OCI-LY7 (cell line): ENCODE results near the gene RAD17. TPM values are rescaled to one million over a fixed set of nuclear protein-coding genes. Genes with fewer than 3 reads are reported as not detected.

Source experiments
- BruUV-seq: library from RNA; stranded (reverse); fragments of 400-500 nt; replicated peaks from 2 replicates; lab custom pipeline; 2021; lab: Mats Ljungman, UMichigan
- CTCF ChIA-PET: fragments of 300-600 bp; sonication (Branson Sonifier 250); formaldehyde crosslinking; loops from one replicate; lab custom pipeline; 2022; ENCODE audit warnings: antibody characterized with exemption; ENCODE audit not compliant: unreplicated experiment; lab: Charles Lee
- POLR2A ChIA-PET: fragments of 300-600 bp; sonication (Branson Sonifier 250); formaldehyde crosslinking; loops from one replicate; lab custom pipeline; 2022; ENCODE audit warnings: antibody characterized with exemption; lab: Charles Lee
- DNase-seq: peaks from one replicate; pipeline ENCODE4 v3.0.0-alpha.2; 2015; ENCODE audit warnings: low spot score
- H2AFZ ChIP-seq: fragments of 200-600 bp; sonication (generic), shearing (Covaris generic); 2 replicates; pipeline ENCODE4 v1.6.1; 2014; ENCODE audit warnings: mild to moderate bottlenecking, antibody characterized with exemption, low read length, moderate library complexity
- H3K27ac ChIP-seq: fragments of 200-600 bp; sonication (generic); 2 replicates; pipeline ENCODE4 v1.5.1; 2014; ENCODE audit warnings: mixed run types, low read depth, mild to moderate bottlenecking, moderate library complexity, low read length, inconsistent platforms; ENCODE audit not compliant: poor library complexity, severe bottlenecking
- H3K36me3 ChIP-seq: fragments of 200-600 bp; sonication (generic); 2 replicates; pipeline ENCODE4 v1.6.1; 2014; ENCODE audit warnings: mild to moderate bottlenecking, antibody characterized with exemption, low read length, moderate library complexity, mixed read lengths; ENCODE audit not compliant: insufficient read depth
- H3K4me1 ChIP-seq: fragments of 200-600 bp; sonication (generic); 2 replicates; pipeline ENCODE4 v1.5.1; 2014; ENCODE audit warnings: mild to moderate bottlenecking, low read length; ENCODE audit not compliant: insufficient read depth, poor library complexity, severe bottlenecking
- H3K4me2 ChIP-seq: fragments of 200-600 bp; sonication (generic); 2 replicates; pipeline ENCODE4 v1.6.1; 2014; ENCODE audit warnings: mild to moderate bottlenecking, low read length
- H3K4me3 ChIP-seq: fragments of 200-600 bp; sonication (generic); 2 replicates; pipeline ENCODE4 v1.5.1; 2014; ENCODE audit warnings: mild to moderate bottlenecking, low read depth, low read length; ENCODE audit not compliant: poor library complexity, severe bottlenecking
- H3K79me2 ChIP-seq: fragments of 200-600 bp; sonication (generic); 2 replicates; pipeline ENCODE4 v1.6.1; 2016; ENCODE audit warnings: low read depth, mild to moderate bottlenecking, low read length, moderate library complexity, mixed read lengths; ENCODE audit not compliant: insufficient read depth
- H3K9me2 ChIP-seq: fragments of 200-600 bp; sonication (generic); 2 replicates; pipeline ENCODE4 v1.6.1; 2016; ENCODE audit warnings: mild to moderate bottlenecking, low read length, mixed read lengths; ENCODE audit not compliant: insufficient read depth
- H3K9me3 ChIP-seq: fragments of 200-600 bp; sonication (generic); 2 replicates; pipeline ENCODE4 v1.6.1; 2014; ENCODE audit warnings: mild to moderate bottlenecking, mixed run types, low read length, mixed read lengths
- H4K20me1 ChIP-seq: fragments of 200-600 bp; sonication (generic); 2 replicates; pipeline ENCODE4 v1.6.1; 2014; ENCODE audit warnings: mild to moderate bottlenecking, antibody characterized with exemption, low read length, moderate library complexity, mixed read lengths; ENCODE audit not compliant: insufficient read depth
- CTCF ChIP-seq: fragments of 200-600 bp; sonication (generic); conservative IDR thresholded peaks from 2 replicates; pipeline ENCODE4 v1.5.1; 2014; ENCODE audit warnings: mild to moderate bottlenecking, antibody characterized with exemption, low read length, moderate library complexity, mixed read lengths
- EZH2phosphoT487 ChIP-seq: fragments of 200-600 bp; sonication (generic); IDR thresholded peaks from 2 replicates; pipeline ENCODE4 v1.6.1; 2018; ENCODE audit warnings: low read depth, borderline replicate concordance, mild to moderate bottlenecking, mixed run types, antibody characterized with exemption, low read length, moderate library complexity, mixed read lengths
- intact Hi-C: fragments of 100-400 bp; cut with micrococcal nuclease; formaldehyde crosslinking; loops from one replicate; pipeline ENCODE4 v1.10.0; 2022; ENCODE audit not compliant: unreplicated experiment
- total RNA-seq, 2 experiments: library from RNA; depleted of rRNA in 1 of 2; stranded (reverse); fragments of >200 nt in 1 of 2; shearing (Covaris generic) in 1 of 2; gene quantifications; 2 replicates each; pipeline ENCODE4 v1.2.3, GENCODE V29; 2014 to 2022

The RAD17 gene
- total RNA-seq, 2 experiments from 2014 or later = 64.1 to 79.1 TPM

DNA sequence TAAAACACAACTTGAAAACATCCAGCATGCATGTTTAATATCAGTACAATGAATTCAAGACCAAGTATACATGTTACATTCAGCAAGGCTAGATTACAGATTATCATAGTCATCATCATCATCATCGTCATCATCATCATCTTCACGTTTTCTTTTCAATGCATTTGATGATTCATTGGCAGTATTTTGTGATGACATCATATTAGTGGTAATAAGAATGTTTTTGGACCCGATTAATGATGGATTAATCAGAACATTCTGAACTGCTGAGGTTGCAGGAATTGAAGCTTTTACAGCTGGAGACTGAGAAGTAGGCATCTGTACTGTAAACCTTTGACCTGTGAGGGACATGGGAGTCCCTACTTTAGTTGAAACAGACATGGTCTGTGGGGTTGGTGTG, 4.8 kb upstream of the RAD17 start:
- CTCF ChIA-PET = interaction anchor here (0.6 kb wide), 1 partner anchor 18 kb away, joined by 3 read pairs; no protein-coding TSS in a partner anchor
- TSS peak; percentile 35 for BruUV-seq
- H3K36me3 ChIP-seq = peaks cover 87% of the 10 kb centered on the region

DNA sequence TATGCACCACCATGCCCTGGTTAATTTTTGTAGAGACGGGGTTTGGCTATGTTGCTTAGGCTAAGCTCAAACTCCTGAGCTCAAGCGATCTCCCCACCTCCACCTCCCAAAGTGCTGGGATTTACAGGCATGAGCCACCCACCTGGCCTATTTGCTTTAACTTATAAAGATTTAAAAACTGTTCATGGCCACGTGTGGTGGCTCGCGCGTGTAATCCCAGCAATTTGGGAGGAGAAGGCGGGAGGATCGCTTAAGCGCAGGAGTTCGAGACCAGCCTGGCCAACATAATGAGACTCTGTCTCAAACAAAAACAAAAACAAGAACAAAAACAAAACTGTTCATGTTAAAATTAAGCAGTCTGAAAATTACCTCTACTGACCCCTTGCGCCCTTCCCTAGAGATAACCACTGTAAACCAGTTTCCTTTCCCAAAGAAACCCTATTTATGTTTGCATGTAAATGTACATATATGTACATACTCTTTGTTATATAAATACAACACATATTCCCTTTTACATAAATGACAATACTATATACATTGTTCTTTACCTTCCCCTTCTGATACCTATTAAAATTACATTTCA, 1.8 kb upstream of the RAD17 start:
- Histone ChIP-seq H3K36me3 (peaks cover 66% of the 10 kb centered on the region), H3K4me3 (peak overlapping the region; percentile 84), H3K9me3 (no peaks in the 10 kb centered on the region), H2AFZ (no peak overlapping the region), H3K4me2 (peak overlapping the region; percentile 90), H3K4me1 (peaks cover 41% of the 10 kb centered on the region), H3K27ac (peak overlapping the region; percentile 88), H3K9me2 (no peaks in the 10 kb centered on the region), H3K79me2 (peaks cover 91% of the 10 kb centered on the region), H4K20me1 (peaks cover 12% of the 10 kb centered on the region)
- BruUV-seq = no TSS peak
- no peak for TF ChIP-seq EZH2phosphoT487
- peak; percentile 70 for TF ChIP-seq CTCF
- POLR2A ChIA-PET = no interaction called here
- CTCF ChIA-PET = no interaction called here
- no peak for DNase-seq
- intact Hi-C loops = no loop called here

More for the DNA sequence above, 4.8 kb upstream of the RAD17 start:
- Histone ChIP-seq H3K79me2 (peaks cover 78% of the 10 kb centered on the region), H2AFZ (no peak overlapping the region), H3K4me3 (no peak overlapping the region), H3K4me2 (peak overlapping the region; percentile 8; the same call in 1 of the 2 replicates), H4K20me1 (peaks cover 12% of the 10 kb centered on the region), H3K27ac (peak overlapping the region; percentile 2), H3K9me3 (no peaks in the 10 kb centered on the region), H3K4me1 (peaks cover 35% of the 10 kb centered on the region), H3K9me2 (no peaks in the 10 kb centered on the region)
- DNase-seq = no peak
- TF ChIP-seq EZH2phosphoT487 (no peak), CTCF (no peak)
- intact Hi-C loops = no loop called here
- POLR2A ChIA-PET = no interaction called here
